Activated CD8-positive, alpha-beta memory T cell treated with anti-CD3 and anti-CD28 coated beads, Interleukin-2, amount 10 ng/mL, durations not matched to agents 7 days and 5 days (primary cell): Measurements from ENCODE around the gene DGCR8. TPM values are rescaled to one million over a fixed set of nuclear protein-coding genes. Genes with fewer than 3 reads are reported as not detected.

Source experiments
- ATAC-seq: fragments of 150-1000 bp; cut with Tn5 transposase; one replicate; pipeline ENCODE4 v1.10.0; 2021; ENCODE audit warnings: moderate library complexity
- CTCF ChIA-PET: fragments of 350-600 bp; sonication (Branson Sonifier 250); formaldehyde crosslinking; loops from one replicate; lab custom pipeline; 2021; ENCODE audit warnings: antibody characterized with exemption; lab: Charles Lee
- DNase-seq: peaks from one replicate; pipeline ENCODE4 v3.0.0-alpha.2; 2020
- H3K27ac Mint-ChIP-seq: one replicate; pipeline ENCODE4 v1.8.0; 2021; ENCODE audit warnings: mild to moderate bottlenecking, mixed read lengths
- H3K27me3 Mint-ChIP-seq: one replicate; pipeline ENCODE4 v1.8.0; 2021; ENCODE audit warnings: mixed read lengths
- H3K36me3 Mint-ChIP-seq: one replicate; pipeline ENCODE4 v1.8.0; 2021; ENCODE audit warnings: mild to moderate bottlenecking, mixed read lengths
- H3K4me1 Mint-ChIP-seq: one replicate; pipeline ENCODE4 v1.8.0; 2021; ENCODE audit warnings: mixed read lengths
- H3K4me3 Mint-ChIP-seq: one replicate; pipeline ENCODE4 v1.8.0; 2021; ENCODE audit warnings: mild to moderate bottlenecking, moderate library complexity, mixed read lengths
- H3K9me3 Mint-ChIP-seq: one replicate; pipeline ENCODE4 v1.8.0; 2022; ENCODE audit warnings: low read depth, mixed read lengths
- total RNA-seq, 2 experiments: library from RNA; stranded (reverse); gene quantifications; one replicate each; pipeline ENCODE4 v1.2.3, GENCODE V29; 2021

DGCR8 gene
- total RNA-seq, 2 experiments from 2014 or later: 70.4 to 71.9 TPM

- peaks cover 67% of the 10 kb centered on the region for H3K4me1 Mint-ChIP-seq
Measured at GRCh38 chr22:20115691-20116375, 35.8 kb downstream of the DGCR8 start, which contains the start of gene RANBP1. Gene RANBP1, plus strand, starts transcription at chr22:20116104. Its CDS starts 81 bp downstream, at chr22:20116185.

GRCh38 chr22:20116376-20116950 lies 36.4 kb downstream of the DGCR8 start:
- peak overlapping the region; percentile 89 for H3K4me3 Mint-ChIP-seq
- peaks cover 63% of the 10 kb centered on the region for H3K4me1 Mint-ChIP-seq
- DNase-seq (no peak), ATAC-seq (no peak)
- peaks cover 39% of the 10 kb centered on the region for H3K36me3 Mint-ChIP-seq
- H3K27ac Mint-ChIP-seq: peak overlapping the region; percentile 91
- CTCF ChIA-PET: interaction anchor here (2.2 to 2.6 kb wide), 2 partner anchors 13 to 15 kb away, joined by 9 to 17 read pairs; no protein-coding TSS in a partner anchor
- no peaks in the 10 kb centered on the region for H3K27me3 Mint-ChIP-seq
- H3K9me3 Mint-ChIP-seq: no peaks in the 10 kb centered on the region

More at GRCh38 chr22:20115691-20116375, 35.8 kb downstream of the DGCR8 start, which contains the start of gene RANBP1:
- H3K27ac Mint-ChIP-seq: peak within 1 kb of the TSS; percentile 91
- no peaks in the 10 kb centered on the region for H3K9me3 Mint-ChIP-seq
- peaks cover 40% of the 10 kb centered on the region for H3K36me3 Mint-ChIP-seq
- H3K4me3 Mint-ChIP-seq: peak within 1 kb of the TSS; percentile 89
- H3K27me3 Mint-ChIP-seq: no peaks in the 10 kb centered on the region
- ATAC-seq (no peak), DNase-seq (no peak)
- CTCF ChIA-PET: interaction anchor here (2.2 to 2.6 kb wide), 2 partner anchors 13 to 14 kb away, joined by 9 to 17 read pairs; no protein-coding TSS in a partner anchor

- Mint-ChIP-seq H3K27ac (peak within 1 kb of the TSS; percentile 91), H3K4me3 (peak within 1 kb of the TSS; percentile 89), H3K9me3 (no peaks in the 10 kb centered on the region), H3K36me3 (peaks cover 44% of the 10 kb centered on the region), H3K27me3 (no peaks in the 10 kb centered on the region), H3K4me1 (peaks cover 62% of the 10 kb centered on the region)
- DNase-seq: peak; percentile 98
- ATAC-seq: peak; percentile 86
- CTCF ChIA-PET: interaction anchor here (0.8 to 2.6 kb wide), 8 partner anchors 12 to 146 kb away, joined by 3 to 17 read pairs (median 4); no protein-coding TSS in a partner anchor
Measured at GRCh38 chr22:20116951-20117632, 37.1 kb downstream of the DGCR8 start, which contains the start of gene TRMT2A. Gene TRMT2A, minus strand, starts transcription at chr22:20117226. Its CDS starts 320 bp downstream, at chr22:20116906.

GRCh38 chr22:20117633-20118299 lies 37.7 kb downstream of the DGCR8 start:
- no peaks in the 10 kb centered on the region for H3K9me3 Mint-ChIP-seq
- ATAC-seq (peak; percentile 38), DNase-seq (peak; percentile 77)
- peaks cover 61% of the 10 kb centered on the region for H3K4me1 Mint-ChIP-seq
- peak overlapping the region; percentile 82 for H3K27ac Mint-ChIP-seq
- peak overlapping the region; percentile 89 for H3K4me3 Mint-ChIP-seq
- CTCF ChIA-PET: interaction anchor here (0.8 to 2.6 kb wide), 10 partner anchors 11 to 387 kb away, joined by 3 to 17 read pairs (median 4); no protein-coding TSS in a partner anchor
- H3K27me3 Mint-ChIP-seq: no peaks in the 10 kb centered on the region
- H3K36me3 Mint-ChIP-seq: peaks cover 47% of the 10 kb centered on the region

- ATAC-seq: no peak
- DNase-seq: no peak
- H3K27me3 Mint-ChIP-seq: no peaks in the 10 kb centered on the region
- peaks cover 57% of the 10 kb centered on the region for H3K4me1 Mint-ChIP-seq
- CTCF ChIA-PET: interaction anchor here (0.8 to 2.6 kb wide), 7 partner anchors 10 to 388 kb away, joined by 3 to 17 read pairs (median 3); no protein-coding TSS in a partner anchor
- peak overlapping the region; percentile 89 for H3K4me3 Mint-ChIP-seq
- H3K36me3 Mint-ChIP-seq: peaks cover 47% of the 10 kb centered on the region
- H3K9me3 Mint-ChIP-seq: no peaks in the 10 kb centered on the region
- H3K27ac Mint-ChIP-seq: peak overlapping the region; percentile 82
Measured at GRCh38 chr22:20118300-20119020, 38.4 kb downstream of the DGCR8 start.

GRCh38 chr22:20121856-20122415 lies 41.9 kb downstream of the DGCR8 start:
- Mint-ChIP-seq H3K4me3 (no peak overlapping the region), H3K27me3 (no peaks in the 10 kb centered on the region), H3K9me3 (no peaks in the 10 kb centered on the region), H3K27ac (peak overlapping the region; percentile 28), H3K4me1 (peaks cover 34% of the 10 kb centered on the region), H3K36me3 (peaks cover 42% of the 10 kb centered on the region)
- DNase-seq: no peak
- ATAC-seq: no peak
- CTCF ChIA-PET: interaction anchor here (0.8 kb wide), 1 partner anchor 11 kb away, joined by 3 read pairs; no protein-coding TSS in a partner anchor

GRCh38 chr22:20123366-20124082 lies 43.5 kb downstream of the DGCR8 start:
- no peak for DNase-seq
- Mint-ChIP-seq H3K4me1 (peaks cover 32% of the 10 kb centered on the region), H3K27me3 (no peaks in the 10 kb centered on the region), H3K9me3 (no peaks in the 10 kb centered on the region), H3K36me3 (peaks cover 45% of the 10 kb centered on the region), H3K27ac (no peak overlapping the region), H3K4me3 (no peak overlapping the region)
- no peak for ATAC-seq
- CTCF ChIA-PET: no interaction called here

- Mint-ChIP-seq H3K27me3 (no peaks in the 10 kb centered on the region), H3K4me3 (no peak overlapping the region), H3K4me1 (peaks cover 28% of the 10 kb centered on the region), H3K36me3 (peaks cover 41% of the 10 kb centered on the region), H3K9me3 (no peaks in the 10 kb centered on the region), H3K27ac (no peak overlapping the region)
- no peak for DNase-seq
- ATAC-seq: no peak
- CTCF ChIA-PET: interaction anchor here (1.0 kb wide), 1 partner anchor 153 kb away, joined by 3 read pairs; no protein-coding TSS in a partner anchor
Measured at GRCh38 chr22:20124083-20124787, 44.2 kb downstream of the DGCR8 start.

- DNase-seq (no peak), ATAC-seq (no peak)
- Mint-ChIP-seq H3K4me1 (peaks cover 21% of the 10 kb centered on the region), H3K4me3 (no peak overlapping the region), H3K27me3 (no peaks in the 10 kb centered on the region), H3K36me3 (peaks cover 29% of the 10 kb centered on the region), H3K9me3 (no peaks in the 10 kb centered on the region), H3K27ac (no peak overlapping the region)
- CTCF ChIA-PET: interaction anchor here (1.0 kb wide), 1 partner anchor 154 kb away, joined by 3 read pairs; no protein-coding TSS in a partner anchor
Measured at GRCh38 chr22:20125201-20126174, 45.4 kb downstream of the DGCR8 start.

- H3K27me3 Mint-ChIP-seq: no peaks in the 10 kb centered on the region
- no peak overlapping the region for H3K27ac Mint-ChIP-seq
- CTCF ChIA-PET: no interaction called here
- H3K36me3 Mint-ChIP-seq: peaks cover 24% of the 10 kb centered on the region
- H3K4me1 Mint-ChIP-seq: peaks cover 17% of the 10 kb centered on the region
- ATAC-seq (no peak), DNase-seq (no peak)
- no peak overlapping the region for H3K4me3 Mint-ChIP-seq
- H3K9me3 Mint-ChIP-seq: no peaks in the 10 kb centered on the region
Measured at GRCh38 chr22:20126284-20127029, 46.4 kb downstream of the DGCR8 start.
